Measurements from ENCODE around the gene ZNF423. TPM values are rescaled to one million over a fixed set of nuclear protein-coding genes. Genes with fewer than 3 reads are reported as not detected.

ZNF423 gene
- total RNA-seq, 1 experiment from 2014 or later: 0.20 TPM

GRCh38 chr16:49600976-49601375, 254.9 kb downstream of the ZNF423 start:
- Histone ChIP-seq H3K27me3 (replicated peaks; ENCODE audit: control insufficient read depth, insufficient read depth, low read length) (peaks cover 4% of the 10 kb centered on the region), H3K36me3 (ENCODE audit: control insufficient read depth, insufficient read depth, low read length) (no peaks in the 10 kb centered on the region), H3K9me3 (no peaks in the 10 kb centered on the region), H3K4me3 (ENCODE audit: low read depth, low read length) (no peak overlapping the region), H3K4me1 (no peaks in the 10 kb centered on the region)
- no peak for TF ChIP-seq CTCF (IDR thresholded peaks at IDR 0.05; ENCODE audit: insufficient read depth in 1 of 2, low read depth in 1 of 2, low read length in 1 of 2, severe bottlenecking in 1 of 2, unreplicated experiment in 1 of 2)
- ChIA-PET POLR2A (no interaction called here), CTCF (no interaction called here)
- Mint-ChIP-seq H3K36me3 (ENCODE audit: insufficient read depth, unreplicated experiment) (no peaks in the 10 kb centered on the region), H3K27ac (ENCODE audit: unreplicated experiment) (no peak overlapping the region), H3K27me3 (ENCODE audit: insufficient read depth, unreplicated experiment) (peaks cover 49% of the 10 kb centered on the region), H3K9me3 (ENCODE audit: unreplicated experiment) (no peaks in the 10 kb centered on the region), H3K4me1 (ENCODE audit: low read depth, unreplicated experiment) (no peaks in the 10 kb centered on the region), H3K4me3 (ENCODE audit: unreplicated experiment) (no peak overlapping the region)
- intact Hi-C loops (cut with micrococcal nuclease; ENCODE audit: unreplicated experiment): no loop called here
- no peak for DNase-seq
- no TSS peak for BruUV-seq (replicated peaks)

- Mint-ChIP-seq H3K4me3 (ENCODE audit: unreplicated experiment) (no peak overlapping the region), H3K27me3 (ENCODE audit: insufficient read depth, unreplicated experiment) (peaks cover 48% of the 10 kb centered on the region), H3K9me3 (ENCODE audit: unreplicated experiment) (no peaks in the 10 kb centered on the region), H3K36me3 (ENCODE audit: insufficient read depth, unreplicated experiment) (no peaks in the 10 kb centered on the region), H3K4me1 (ENCODE audit: low read depth, unreplicated experiment) (no peaks in the 10 kb centered on the region), H3K27ac (ENCODE audit: unreplicated experiment) (no peak overlapping the region)
- no peak overlapping the region for H3K4me3 ChIP-seq (ENCODE audit: low read depth, low read length)
- no peak for TF ChIP-seq CTCF (IDR thresholded peaks at IDR 0.05; ENCODE audit: insufficient read depth in 1 of 2, low read depth in 1 of 2, low read length in 1 of 2, severe bottlenecking in 1 of 2, unreplicated experiment in 1 of 2)
- no TSS peak for BruUV-seq (replicated peaks)
- no peaks in the 10 kb centered on the region for H3K4me1 ChIP-seq
- POLR2A ChIA-PET: no interaction called here
- no peak for DNase-seq
- H3K9me3 ChIP-seq: no peaks in the 10 kb centered on the region
- peaks cover 4% of the 10 kb centered on the region for H3K27me3 ChIP-seq (replicated peaks; ENCODE audit: control insufficient read depth, insufficient read depth, low read length)
- H3K36me3 ChIP-seq (ENCODE audit: control insufficient read depth, insufficient read depth, low read length): no peaks in the 10 kb centered on the region
- intact Hi-C loops (cut with micrococcal nuclease; ENCODE audit: unreplicated experiment): no loop called here
- CTCF ChIA-PET: no interaction called here
These were observed 255.4 kb downstream of the ZNF423 start for GRCh38 chr16:49600536-49600935.

GRCh38 chr16:49599704-49600103, 256.2 kb downstream of the ZNF423 start:
- POLR2A ChIA-PET: no interaction called here
- H3K9me3 Mint-ChIP-seq (ENCODE audit: unreplicated experiment): no peaks in the 10 kb centered on the region
- TF ChIP-seq CTCF (IDR thresholded peaks at IDR 0.05; ENCODE audit: insufficient read depth in 1 of 2, low read depth in 1 of 2, low read length in 1 of 2, severe bottlenecking in 1 of 2, unreplicated experiment in 1 of 2): no peak
- no peaks in the 10 kb centered on the region for H3K36me3 Mint-ChIP-seq (ENCODE audit: insufficient read depth, unreplicated experiment)
- no peak overlapping the region for H3K27ac Mint-ChIP-seq (ENCODE audit: unreplicated experiment)
- CTCF ChIA-PET: no interaction called here
- intact Hi-C loops (cut with micrococcal nuclease; ENCODE audit: unreplicated experiment): no loop called here
- no TSS peak for BruUV-seq (replicated peaks)
- no peak for DNase-seq
- no peak overlapping the region for H3K4me3 Mint-ChIP-seq (ENCODE audit: unreplicated experiment)
- Histone ChIP-seq H3K4me3 (ENCODE audit: low read depth, low read length) (no peak overlapping the region), H3K9me3 (no peaks in the 10 kb centered on the region), H3K27me3 (replicated peaks; ENCODE audit: control insufficient read depth, insufficient read depth, low read length) (peaks cover 4% of the 10 kb centered on the region), H3K4me1 (no peaks in the 10 kb centered on the region), H3K36me3 (ENCODE audit: control insufficient read depth, insufficient read depth, low read length) (no peaks in the 10 kb centered on the region)
- no peaks in the 10 kb centered on the region for H3K4me1 Mint-ChIP-seq (ENCODE audit: low read depth, unreplicated experiment)
- peaks cover 49% of the 10 kb centered on the region for H3K27me3 Mint-ChIP-seq (ENCODE audit: insufficient read depth, unreplicated experiment)
